WTC11 (cell line): ENCODE data around the gene VTA1. TPM values are rescaled to one million over a fixed set of nuclear protein-coding genes. Genes with fewer than 3 reads are reported as not detected.

Source experiments
- ATAC-seq: fragments of 200-7000 bp; cut with Tn5 transposase; 2 replicates; pipeline ENCODE4 v1.10.0; 2021; ENCODE audit warnings: mild to moderate bottlenecking, moderate library complexity
- CTCF ChIA-PET: fragments of 300-600 bp; sonication (Branson Sonifier 250); formaldehyde crosslinking; loops from one replicate; lab custom pipeline; 2021; ENCODE audit warnings: antibody characterized with exemption; lab: Charles Lee
- POLR2A ChIA-PET: fragments of 350-600 bp; sonication (Branson Sonifier 250); formaldehyde crosslinking; loops from one replicate; lab custom pipeline; 2021; ENCODE audit warnings: antibody characterized with exemption; lab: Charles Lee
- DNase-seq: peaks from one replicate; pipeline ENCODE4 v3.0.0; 2021; ENCODE audit warnings: low spot score
- H3K27ac Mint-ChIP-seq: 2 replicates; pipeline ENCODE4 v1.8.0; 2021; ENCODE audit warnings: mixed read lengths
- H3K27me3 Mint-ChIP-seq: 2 replicates; pipeline ENCODE4 v1.8.0; 2021; ENCODE audit warnings: low read depth, mild to moderate bottlenecking, moderate library complexity, mixed read lengths
- H3K36me3 Mint-ChIP-seq: 2 replicates; pipeline ENCODE4 v1.8.0; 2021; ENCODE audit warnings: mixed read lengths
- H3K4me1 Mint-ChIP-seq: 2 replicates; pipeline ENCODE4 v1.8.0; 2022; ENCODE audit warnings: mixed read lengths
- H3K4me3 Mint-ChIP-seq: 2 replicates; pipeline ENCODE4 v1.8.0; 2021; ENCODE audit warnings: mild to moderate bottlenecking, moderate library complexity, mixed read lengths
- H3K9me3 Mint-ChIP-seq: 2 replicates; pipeline ENCODE4 v1.8.0; 2021; ENCODE audit warnings: mixed read lengths
- EMX1 ChIP-seq: fragments of 250-450 bp; sonication (Bioruptor Pico); IDR thresholded peaks from 2 replicates; pipeline ENCODE4 v1.8.0; 2021; ENCODE audit warnings: mild to moderate bottlenecking
- ESRRA ChIP-seq: sonication (generic); formaldehyde crosslinking; IDR thresholded peaks from 2 replicates; pipeline ENCODE4 v1.8.1; 2022; ENCODE audit warnings: mild to moderate bottlenecking, missing genetic modification reagents, borderline replicate concordance
- FOXK1 ChIP-seq: sonication (generic); formaldehyde crosslinking; IDR thresholded peaks from 2 replicates; pipeline ENCODE4 v1.8.0; 2022; ENCODE audit warnings: mild to moderate bottlenecking, moderate library complexity, missing genetic modification reagents
- GRHL2 ChIP-seq: fragments of 250-450 bp; sonication (Bioruptor Pico); IDR thresholded peaks from 2 replicates; pipeline ENCODE4 v1.8.0; 2022; ENCODE audit warnings: mild to moderate bottlenecking, moderate library complexity; ENCODE audit not compliant: insufficient replicate concordance, severe bottlenecking
- IRF2 ChIP-seq: sonication (generic); formaldehyde crosslinking; IDR thresholded peaks from 2 replicates; pipeline ENCODE4 v1.8.0; 2022; ENCODE audit warnings: low read depth, missing genetic modification reagents, borderline replicate concordance
- KAT7 ChIP-seq: sonication (generic); formaldehyde crosslinking; IDR thresholded peaks from 2 replicates; pipeline ENCODE4 v1.8.1; 2023; ENCODE audit warnings: missing genetic modification reagents, mild to moderate bottlenecking, borderline replicate concordance
- NFATC4 ChIP-seq: fragments of 250-450 bp; sonication (Bioruptor Pico); IDR thresholded peaks from 2 replicates; pipeline ENCODE4 v1.9.0; 2021; ENCODE audit warnings: mild to moderate bottlenecking
- NR1H2 ChIP-seq: sonication (generic); formaldehyde crosslinking; IDR thresholded peaks from 2 replicates; pipeline ENCODE4 v1.9.0; 2021; ENCODE audit warnings: mild to moderate bottlenecking, moderate library complexity, missing genetic modification reagents
- OVOL2 ChIP-seq: fragments of 250-450 bp; sonication (Bioruptor Pico); IDR thresholded peaks from 2 replicates; pipeline ENCODE4 v1.9.0; 2021; ENCODE audit warnings: mild to moderate bottlenecking, borderline replicate concordance
- PRRX2 ChIP-seq: fragments of 250-450 bp; sonication (Bioruptor Pico); IDR thresholded peaks from 2 replicates; pipeline ENCODE4 v1.8.0; 2021; ENCODE audit warnings: mild to moderate bottlenecking
- RELA ChIP-seq: sonication (generic); formaldehyde crosslinking; IDR thresholded peaks from 2 replicates; pipeline ENCODE4 v1.8.1; 2022; ENCODE audit warnings: missing genetic modification reagents, mild to moderate bottlenecking, borderline replicate concordance
- RORB ChIP-seq: fragments of 250-450 bp; sonication (Bioruptor Pico); IDR thresholded peaks from 2 replicates; pipeline ENCODE4 v1.9.0; 2021; ENCODE audit warnings: mild to moderate bottlenecking
- TEAD1 ChIP-seq: sonication (generic); formaldehyde crosslinking; IDR thresholded peaks from 2 replicates; pipeline ENCODE4 v1.8.0; 2022; ENCODE audit warnings: mild to moderate bottlenecking, missing genetic modification reagents
- ZBTB21 ChIP-seq: sonication (generic); formaldehyde crosslinking; IDR thresholded peaks from 2 replicates; pipeline ENCODE4 v1.8.1; 2023; ENCODE audit warnings: mild to moderate bottlenecking, missing genetic modification reagents, borderline replicate concordance
- ZNF121 ChIP-seq: sonication (generic); formaldehyde crosslinking; IDR thresholded peaks from 2 replicates; pipeline ENCODE4 v1.8.0; 2023; ENCODE audit warnings: missing genetic modification reagents
- total RNA-seq: library from RNA; stranded (reverse); gene quantifications from 3 replicates; pipeline ENCODE4 v1.2.3, GENCODE V29; 2021
- TF ChIP-seq, protein P1 (sequence below): sonication (generic); formaldehyde crosslinking; IDR thresholded peaks from 2 replicates; pipeline ENCODE4 v1.8.1; 2022; ENCODE audit warnings: mild to moderate bottlenecking, missing genetic modification reagents, moderate library complexity, borderline replicate concordance
- TF ChIP-seq, protein P2 (sequence below): fragments of 250-450 bp; sonication (Bioruptor Pico); IDR thresholded peaks from 2 replicates; pipeline ENCODE4 v2.1.2; 2022; ENCODE audit warnings: mild to moderate bottlenecking, moderate library complexity
- TF ChIP-seq, protein P3 (sequence below): sonication (generic); formaldehyde crosslinking; IDR thresholded peaks from 2 replicates; pipeline ENCODE4 v1.8.1; 2023; ENCODE audit warnings: mild to moderate bottlenecking, moderate library complexity, missing genetic modification reagents
- TF ChIP-seq, protein P4 (sequence below): fragments of 250-450 bp; sonication (Bioruptor Pico); IDR thresholded peaks from 2 replicates; pipeline ENCODE4 v1.9.0; 2021; ENCODE audit warnings: mild to moderate bottlenecking
- TF ChIP-seq, protein P5 (sequence below): sonication (generic); formaldehyde crosslinking; IDR thresholded peaks from 2 replicates; pipeline ENCODE4 v1.8.1; 2023; ENCODE audit warnings: mild to moderate bottlenecking, missing genetic modification reagents, borderline replicate concordance
- TF ChIP-seq, protein P6 (sequence below): sonication (generic); formaldehyde crosslinking; IDR thresholded peaks from 2 replicates; pipeline ENCODE4 v1.8.1; 2023; ENCODE audit warnings: mild to moderate bottlenecking, missing genetic modification reagents
- TF ChIP-seq, protein P7 (sequence below): fragments of 250-450 bp; sonication (Bioruptor Pico); conservative IDR thresholded peaks from 2 replicates; pipeline ENCODE4 v1.9.0; 2021; ENCODE audit warnings: mild to moderate bottlenecking

VTA1 gene
- total RNA-seq, 1 experiment from 2014 or later = 55.4 TPM

DNA sequence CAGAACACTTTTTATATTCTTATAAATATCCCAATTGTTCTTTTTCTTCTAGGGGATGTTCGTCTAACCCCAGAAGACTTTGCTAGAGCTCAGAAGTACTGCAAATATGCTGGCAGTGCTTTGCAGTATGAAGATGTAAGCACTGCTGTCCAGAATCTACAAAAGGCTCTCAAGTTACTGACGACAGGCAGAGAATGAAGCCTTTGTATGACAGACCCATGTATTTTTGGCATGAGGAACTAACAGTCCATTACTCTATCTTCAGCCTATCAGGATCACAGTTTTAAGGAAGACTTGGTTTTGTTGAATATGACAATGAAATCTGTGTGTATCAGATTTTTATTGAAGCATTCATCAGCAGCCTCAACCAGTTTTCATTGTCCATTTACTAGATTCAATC is 71.4 kb downstream of the VTA1 start (continued):
- TF ChIP-seq, protein P1, sequence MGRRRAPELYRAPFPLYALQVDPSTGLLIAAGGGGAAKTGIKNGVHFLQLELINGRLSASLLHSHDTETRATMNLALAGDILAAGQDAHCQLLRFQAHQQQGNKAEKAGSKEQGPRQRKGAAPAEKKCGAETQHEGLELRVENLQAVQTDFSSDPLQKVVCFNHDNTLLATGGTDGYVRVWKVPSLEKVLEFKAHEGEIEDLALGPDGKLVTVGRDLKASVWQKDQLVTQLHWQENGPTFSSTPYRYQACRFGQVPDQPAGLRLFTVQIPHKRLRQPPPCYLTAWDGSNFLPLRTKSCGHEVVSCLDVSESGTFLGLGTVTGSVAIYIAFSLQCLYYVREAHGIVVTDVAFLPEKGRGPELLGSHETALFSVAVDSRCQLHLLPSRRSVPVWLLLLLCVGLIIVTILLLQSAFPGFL (CRISPR knock-in tag) = no peak
- TF ChIP-seq, all 79 proteins: peak for 0

DNA sequence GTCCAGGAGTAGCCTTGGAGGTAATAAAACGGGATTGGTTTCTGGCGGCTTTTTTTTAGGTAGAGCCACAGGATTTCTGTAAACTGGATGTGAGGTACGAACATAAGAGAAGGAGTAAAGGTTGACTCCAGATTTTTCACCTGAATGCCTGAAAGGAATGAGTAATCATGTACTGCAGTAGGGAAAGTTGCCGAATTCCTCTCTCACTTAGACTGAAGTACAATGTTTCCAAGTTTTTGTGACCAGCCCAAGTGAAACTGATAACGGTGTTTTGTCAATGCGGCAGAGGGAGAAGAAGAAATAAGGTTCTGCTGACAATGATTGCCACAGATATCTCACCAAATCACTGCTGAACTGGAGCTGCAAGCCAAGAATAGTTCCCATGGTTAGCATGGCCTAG is 75.0 kb downstream of the VTA1 start:
- H3K27ac Mint-ChIP-seq = peak overlapping the region; percentile 11; the same call in 1 of the 2 replicates
- H3K36me3 Mint-ChIP-seq = no peaks in the 10 kb centered on the region
- CTCF ChIA-PET = interaction anchor here (0.8 to 1.8 kb wide), 3 partner anchors 10 to 66 kb away, joined by 3 to 5 read pairs (median 4); no protein-coding TSS in a partner anchor

DNA sequence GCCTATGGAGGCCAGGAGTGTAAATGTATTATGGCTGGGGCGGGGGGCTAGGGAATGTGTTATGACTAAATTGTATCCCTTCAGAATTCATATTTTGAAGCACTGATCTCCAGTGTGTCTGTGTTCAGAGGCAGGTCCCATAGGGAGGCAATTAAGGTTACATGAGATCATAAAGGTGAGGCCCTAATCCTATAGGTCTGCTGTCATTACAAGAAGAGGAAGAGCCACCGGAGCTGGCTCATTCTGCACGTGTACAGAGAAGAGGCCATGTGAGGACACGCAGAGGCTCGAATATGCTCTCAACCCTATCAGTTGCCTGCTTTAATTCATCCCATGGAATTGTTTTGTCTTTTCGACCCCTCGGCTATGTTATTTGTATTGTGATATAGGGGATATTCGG is 76.9 kb downstream of the VTA1 start:
- ChIA-PET CTCF (no interaction called here), POLR2A (no interaction called here)
- Mint-ChIP-seq H3K27ac (no peak overlapping the region), H3K4me1 (no peaks in the 10 kb centered on the region), H3K36me3 (no peaks in the 10 kb centered on the region), H3K27me3 (no peaks in the 10 kb centered on the region), H3K9me3 (peaks cover 13% of the 10 kb centered on the region)
- no peak for ATAC-seq
- TF ChIP-seq NR1H2 (CRISPR knock-in tag) = no peak
- TF ChIP-seq KAT7 = no peak
- TF ChIP-seq, protein P2, sequence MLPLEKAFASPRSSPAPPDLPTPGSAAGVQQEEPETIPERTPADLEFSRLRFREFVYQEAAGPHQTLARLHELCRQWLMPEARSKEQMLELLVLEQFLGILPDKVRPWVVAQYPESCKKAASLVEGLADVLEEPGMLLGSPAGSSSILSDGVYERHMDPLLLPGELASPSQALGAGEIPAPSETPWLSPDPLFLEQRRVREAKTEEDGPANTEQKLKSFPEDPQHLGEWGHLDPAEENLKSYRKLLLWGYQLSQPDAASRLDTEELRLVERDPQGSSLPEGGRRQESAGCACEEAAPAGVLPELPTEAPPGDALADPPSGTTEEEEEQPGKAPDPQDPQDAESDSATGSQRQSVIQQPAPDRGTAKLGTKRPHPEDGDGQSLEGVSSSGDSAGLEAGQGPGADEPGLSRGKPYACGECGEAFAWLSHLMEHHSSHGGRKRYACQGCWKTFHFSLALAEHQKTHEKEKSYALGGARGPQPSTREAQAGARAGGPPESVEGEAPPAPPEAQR (CRISPR knock-in tag) = no peak
- TF ChIP-seq, protein P3, sequence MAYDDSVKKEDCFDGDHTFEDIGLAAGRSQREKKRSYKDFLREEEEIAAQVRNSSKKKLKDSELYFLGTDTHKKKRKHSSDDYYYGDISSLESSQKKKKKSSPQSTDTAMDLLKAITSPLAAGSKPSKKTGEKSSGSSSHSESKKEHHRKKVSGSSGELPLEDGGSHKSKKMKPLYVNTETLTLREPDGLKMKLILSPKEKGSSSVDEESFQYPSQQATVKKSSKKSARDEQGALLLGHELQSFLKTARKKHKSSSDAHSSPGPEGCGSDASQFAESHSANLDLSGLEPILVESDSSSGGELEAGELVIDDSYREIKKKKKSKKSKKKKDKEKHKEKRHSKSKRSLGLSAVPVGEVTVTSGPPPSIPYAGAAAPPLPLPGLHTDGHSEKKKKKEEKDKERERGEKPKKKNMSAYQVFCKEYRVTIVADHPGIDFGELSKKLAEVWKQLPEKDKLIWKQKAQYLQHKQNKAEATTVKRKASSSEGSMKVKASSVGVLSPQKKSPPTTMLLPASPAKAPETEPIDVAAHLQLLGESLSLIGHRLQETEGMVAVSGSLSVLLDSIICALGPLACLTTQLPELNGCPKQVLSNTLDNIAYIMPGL (CRISPR knock-in tag) = no peak
- TF ChIP-seq RORB (CRISPR knock-in tag) = no peak
- TF ChIP-seq ZNF121 (CRISPR knock-in tag) = no peak
- no peak for TF ChIP-seq PRRX2 (CRISPR knock-in tag)
- TF ChIP-seq, protein P4, sequence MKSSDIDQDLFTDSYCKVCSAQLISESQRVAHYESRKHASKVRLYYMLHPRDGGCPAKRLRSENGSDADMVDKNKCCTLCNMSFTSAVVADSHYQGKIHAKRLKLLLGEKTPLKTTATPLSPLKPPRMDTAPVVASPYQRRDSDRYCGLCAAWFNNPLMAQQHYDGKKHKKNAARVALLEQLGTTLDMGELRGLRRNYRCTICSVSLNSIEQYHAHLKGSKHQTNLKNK (CRISPR knock-in tag) = no peak
- TF ChIP-seq, protein P5, sequence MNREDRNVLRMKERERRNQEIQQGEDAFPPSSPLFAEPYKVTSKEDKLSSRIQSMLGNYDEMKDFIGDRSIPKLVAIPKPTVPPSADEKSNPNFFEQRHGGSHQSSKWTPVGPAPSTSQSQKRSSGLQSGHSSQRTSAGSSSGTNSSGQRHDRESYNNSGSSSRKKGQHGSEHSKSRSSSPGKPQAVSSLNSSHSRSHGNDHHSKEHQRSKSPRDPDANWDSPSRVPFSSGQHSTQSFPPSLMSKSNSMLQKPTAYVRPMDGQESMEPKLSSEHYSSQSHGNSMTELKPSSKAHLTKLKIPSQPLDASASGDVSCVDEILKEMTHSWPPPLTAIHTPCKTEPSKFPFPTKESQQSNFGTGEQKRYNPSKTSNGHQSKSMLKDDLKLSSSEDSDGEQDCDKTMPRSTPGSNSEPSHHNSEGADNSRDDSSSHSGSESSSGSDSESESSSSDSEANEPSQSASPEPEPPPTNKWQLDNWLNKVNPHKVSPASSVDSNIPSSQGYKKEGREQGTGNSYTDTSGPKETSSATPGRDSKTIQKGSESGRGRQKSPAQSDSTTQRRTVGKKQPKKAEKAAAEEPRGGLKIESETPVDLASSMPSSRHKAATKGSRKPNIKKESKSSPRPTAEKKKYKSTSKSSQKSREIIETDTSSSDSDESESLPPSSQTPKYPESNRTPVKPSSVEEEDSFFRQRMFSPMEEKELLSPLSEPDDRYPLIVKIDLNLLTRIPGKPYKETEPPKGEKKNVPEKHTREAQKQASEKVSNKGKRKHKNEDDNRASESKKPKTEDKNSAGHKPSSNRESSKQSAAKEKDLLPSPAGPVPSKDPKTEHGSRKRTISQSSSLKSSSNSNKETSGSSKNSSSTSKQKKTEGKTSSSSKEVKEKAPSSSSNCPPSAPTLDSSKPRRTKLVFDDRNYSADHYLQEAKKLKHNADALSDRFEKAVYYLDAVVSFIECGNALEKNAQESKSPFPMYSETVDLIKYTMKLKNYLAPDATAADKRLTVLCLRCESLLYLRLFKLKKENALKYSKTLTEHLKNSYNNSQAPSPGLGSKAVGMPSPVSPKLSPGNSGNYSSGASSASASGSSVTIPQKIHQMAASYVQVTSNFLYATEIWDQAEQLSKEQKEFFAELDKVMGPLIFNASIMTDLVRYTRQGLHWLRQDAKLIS (CRISPR knock-in tag) = no peak
- TF ChIP-seq IRF2 (CRISPR knock-in tag) = no peak
- TF ChIP-seq TEAD1 (CRISPR knock-in tag) = no peak
- no peak for TF ChIP-seq OVOL2
- TF ChIP-seq, protein P6, sequence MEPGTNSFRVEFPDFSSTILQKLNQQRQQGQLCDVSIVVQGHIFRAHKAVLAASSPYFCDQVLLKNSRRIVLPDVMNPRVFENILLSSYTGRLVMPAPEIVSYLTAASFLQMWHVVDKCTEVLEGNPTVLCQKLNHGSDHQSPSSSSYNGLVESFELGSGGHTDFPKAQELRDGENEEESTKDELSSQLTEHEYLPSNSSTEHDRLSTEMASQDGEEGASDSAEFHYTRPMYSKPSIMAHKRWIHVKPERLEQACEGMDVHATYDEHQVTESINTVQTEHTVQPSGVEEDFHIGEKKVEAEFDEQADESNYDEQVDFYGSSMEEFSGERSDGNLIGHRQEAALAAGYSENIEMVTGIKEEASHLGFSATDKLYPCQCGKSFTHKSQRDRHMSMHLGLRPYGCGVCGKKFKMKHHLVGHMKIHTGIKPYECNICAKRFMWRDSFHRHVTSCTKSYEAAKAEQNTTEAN (CRISPR knock-in tag) = no peak
- TF ChIP-seq GRHL2 = no peak
- TF ChIP-seq, protein P1 (CRISPR knock-in tag) = no peak
- TF ChIP-seq, protein P7, sequence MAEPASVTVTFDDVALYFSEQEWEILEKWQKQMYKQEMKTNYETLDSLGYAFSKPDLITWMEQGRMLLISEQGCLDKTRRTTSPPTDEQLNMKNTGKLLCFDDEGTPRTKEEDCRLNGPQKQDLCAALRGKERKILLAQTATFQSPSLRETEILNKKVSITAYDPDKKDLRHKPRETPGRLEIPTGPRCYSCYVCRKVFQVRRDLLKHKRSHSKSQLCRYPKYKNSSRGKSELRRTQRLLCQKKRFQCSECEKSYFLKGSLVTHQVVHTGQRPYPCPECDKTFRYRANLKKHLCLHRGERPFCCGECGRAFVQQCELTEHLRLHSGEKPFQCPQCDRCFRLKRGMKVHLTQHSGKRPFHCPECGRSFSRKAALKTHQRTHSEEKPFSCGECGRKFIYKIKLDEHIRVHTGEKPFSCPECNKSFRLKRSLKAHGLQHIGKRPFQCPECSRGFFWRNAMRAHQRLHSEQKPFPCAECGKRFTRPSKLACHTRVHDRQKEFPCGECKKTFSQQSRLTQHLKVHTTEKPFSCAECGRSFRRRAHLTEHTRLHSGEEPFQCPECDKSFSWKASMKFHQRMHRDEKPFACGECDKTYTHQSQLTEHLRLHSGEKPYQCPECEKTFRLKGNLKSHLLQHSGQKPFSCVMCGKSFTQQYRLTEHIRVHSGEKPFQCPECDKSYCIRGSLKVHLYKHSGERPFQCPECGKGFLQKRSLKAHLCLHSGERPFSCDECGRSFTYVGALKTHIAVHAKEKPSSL (CRISPR knock-in tag) = no peak
- TF ChIP-seq, all 79 proteins: peak for 0
- H3K4me3 Mint-ChIP-seq = no peak overlapping the region
- DNase-seq = no peak

More for the DNA sequence above, 75.0 kb downstream of the VTA1 start:
- H3K4me1 Mint-ChIP-seq = no peaks in the 10 kb centered on the region
- H3K27me3 Mint-ChIP-seq = no peaks in the 10 kb centered on the region
- no peaks in the 10 kb centered on the region for H3K9me3 Mint-ChIP-seq
- no peak overlapping the region for H3K4me3 Mint-ChIP-seq
- DNase-seq (no peak), ATAC-seq (no peak)
- TF ChIP-seq ZBTB21 (CRISPR knock-in tag) (no peak), FOXK1 (CRISPR knock-in tag) (no peak), EMX1 (CRISPR knock-in tag) (no peak), ESRRA (CRISPR knock-in tag) (no peak), NFATC4 (no peak), RELA (CRISPR knock-in tag) (no peak)
- POLR2A ChIA-PET = no interaction called here
